Breast epithelium (tissue), 3 donors: ENCODE results near the gene MSH3.

Experiments
- CTCF ChIP-seq, 3 donors: fragments of 450-650 bp; IDR thresholded peaks; one replicate each; pipeline ENCODE4 v1.5.1; 2016 to 2017; ENCODE audit warnings: antibody characterized with exemption in 3 of 3, mild to moderate bottlenecking in 3 of 3, moderate library complexity in 3 of 3
- POLR2A ChIP-seq: fragments of 450-650 bp; IDR thresholded peaks from one replicate; pipeline ENCODE4 v1.6.1; 2016; ENCODE audit warnings: antibody characterized with exemption, mild to moderate bottlenecking, moderate library complexity
- POLR2AphosphoS5 ChIP-seq, 3 donors: sonication (generic); formaldehyde crosslinking; IDR thresholded peaks; one replicate each; pipeline ENCODE4 v1.6.1; 2017; ENCODE audit warnings: antibody characterized with exemption in 3 of 3

GRCh38 chr5:80696450-80696849, 42.0 kb downstream of the MSH3 start:
- TF ChIP-seq CTCF (IDR thresholded peaks at IDR 0.05) (no peak), POLR2AphosphoS5 (IDR thresholded peaks at IDR 0.05) (no peak), POLR2A (no peak)
